ENCODE measurements around the gene NPEPL1. TPM values are rescaled to one million over a fixed set of nuclear protein-coding genes. Genes with fewer than 3 reads are reported as not detected.

NPEPL1 gene
- total RNA-seq: 19.3 and 25.4 TPM in 2 replicates

GRCh38 chr20:58692579-58693225, at the start of gene NPEPL1:
Gene NPEPL1 (plus strand): TSS chr20:58692800. CDS start chr20:58692901, 101 bp downstream.

GRCh38 chr20:58650776-58651558, 41.6 kb upstream of the NPEPL1 start, which contains the start of gene STX16:
Gene STX16 (plus strand): TSS chr20:58651283. CDS start chr20:58652007, 724 bp downstream.

Other genes with a start within 250 kb of the NPEPL1 start
- 0.12 and 3.7 TPM in 2 replicates for gene APCDD1L, start 177.4 kb upstream of the NPEPL1 start, total RNA-seq
- 12.3 and 58.0 TPM in 2 replicates for gene STX16, start 41.5 kb upstream of the NPEPL1 start, total RNA-seq
- 0.47 TPM in 1 of 2 replicates, not detected in the other for gene GNAS-AS1, start 158.1 kb downstream of the NPEPL1 start, total RNA-seq
- gene GNAS, start 159.9 kb downstream of the NPEPL1 start, total RNA-seq: 607 and 657 TPM in 2 replicates